Fibroblast of villous mesenchyme (primary cell): ENCODE data around the gene UBXN6. TPM values are rescaled to one million over a fixed set of nuclear protein-coding genes. Genes with fewer than 3 reads are reported as not detected.

Experiments used
- DNase-seq: peaks from one replicate; pipeline ENCODE4 v3.0.0-alpha.2; 2010; ENCODE audit warnings: low read depth
- H3K4me3 ChIP-seq: 2 replicates; pipeline ENCODE4 v1.5.1; 2011; ENCODE audit warnings: low read depth, mild to moderate bottlenecking, low read length
- CTCF ChIP-seq: IDR thresholded peaks from 2 replicates; pipeline ENCODE4 v1.5.1; 2012; ENCODE audit warnings: low read depth, mild to moderate bottlenecking, low read length; ENCODE audit not compliant: insufficient read depth
- total RNA-seq: library from RNA; depleted of rRNA; stranded (reverse); fragments of >200 nt; gene quantifications from 2 replicates; pipeline ENCODE4 v1.2.3, GENCODE V29; 2012

Gene UBXN6
- total RNA-seq, 1 donor, result 104 TPM

GRCh38 chr19:4437103-4437502 is 20.5 kb downstream of the UBXN6 start:
- no peak overlapping the region for H3K4me3 ChIP-seq
- no peak for TF ChIP-seq CTCF
- DNase-seq, result no peak

GRCh38 chr19:4436231-4436630 is 21.4 kb downstream of the UBXN6 start:
- TF ChIP-seq CTCF, result no peak

GRCh38 chr19:4434391-4434790 is 23.2 kb downstream of the UBXN6 start:
- TF ChIP-seq CTCF, result no peak
- no peak overlapping the region for H3K4me3 ChIP-seq
- DNase-seq, result no peak

More at GRCh38 chr19:4436231-4436630, 21.4 kb downstream of the UBXN6 start:
- DNase-seq, result no peak
- no peak overlapping the region for H3K4me3 ChIP-seq

- no peak for TF ChIP-seq CTCF
- H3K4me3 ChIP-seq, result no peak overlapping the region
- DNase-seq, result no peak
Measured at GRCh38 chr19:4432918-4433506, 24.6 kb downstream of the UBXN6 start.

- H3K4me3 ChIP-seq, result no peak overlapping the region
- no peak for DNase-seq
- no peak for TF ChIP-seq CTCF
Measured at GRCh38 chr19:4431808-4432674, 25.6 kb downstream of the UBXN6 start.

- DNase-seq, result no peak
- TF ChIP-seq CTCF, result no peak
- no peak overlapping the region for H3K4me3 ChIP-seq
Measured at GRCh38 chr19:4431296-4431695, 26.3 kb downstream of the UBXN6 start.
